ENCODE data around the gene YPEL3.
"Not testable (repeated sequence)": the region's sequence is repeated elsewhere in the genome, so short reads cannot be mapped to it uniquely, and the experiment has no call there.

Gene YPEL3

GRCh38 chr16:30096105-30096861 lies at the start of gene YPEL3:
TSS of gene YPEL3 (minus strand) at chr16:30096213. CDS start at chr16:30095482, 731 bp downstream.
- peak; percentile 93 for DNase-seq

DNA sequence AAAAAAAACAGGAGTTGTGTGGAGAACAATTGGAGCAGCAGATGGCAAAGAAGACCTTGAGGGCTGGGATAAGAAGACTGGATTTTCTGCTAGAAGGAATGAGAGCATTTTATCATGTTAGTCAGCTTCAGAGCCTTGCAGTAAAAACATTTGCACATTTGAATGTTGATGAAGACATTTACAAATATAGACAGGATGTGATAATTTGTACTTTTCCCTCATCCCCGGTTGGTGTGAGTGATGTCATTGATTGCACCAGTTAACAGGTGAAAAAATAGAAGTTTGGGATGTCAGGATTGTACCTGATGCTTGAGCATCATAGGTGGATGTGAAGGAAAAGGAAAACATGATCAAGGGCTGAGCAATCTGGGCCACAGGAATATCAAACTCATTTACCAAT lies 49.6 kb upstream of the YPEL3 start:
- DNase-seq: peak; percentile 23

DNA sequence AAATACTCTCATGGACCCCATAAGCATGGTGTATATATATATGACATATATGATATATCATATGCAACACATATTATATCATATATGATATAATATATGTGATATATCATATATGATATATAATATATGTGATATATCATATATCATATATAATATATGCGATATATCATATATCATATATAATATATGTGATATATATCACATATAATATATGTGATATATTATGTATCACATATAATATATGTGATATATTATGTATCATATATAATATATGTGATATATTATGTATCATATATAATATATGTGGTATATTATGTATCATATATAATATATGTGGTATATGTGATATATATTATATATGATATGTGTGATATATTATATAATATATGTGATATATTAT lies 48.9 kb upstream of the YPEL3 start:
- no peak for DNase-seq

GRCh38 chr16:30144017-30144416 lies 48.0 kb upstream of the YPEL3 start:
- DNase-seq: no peak

DNA sequence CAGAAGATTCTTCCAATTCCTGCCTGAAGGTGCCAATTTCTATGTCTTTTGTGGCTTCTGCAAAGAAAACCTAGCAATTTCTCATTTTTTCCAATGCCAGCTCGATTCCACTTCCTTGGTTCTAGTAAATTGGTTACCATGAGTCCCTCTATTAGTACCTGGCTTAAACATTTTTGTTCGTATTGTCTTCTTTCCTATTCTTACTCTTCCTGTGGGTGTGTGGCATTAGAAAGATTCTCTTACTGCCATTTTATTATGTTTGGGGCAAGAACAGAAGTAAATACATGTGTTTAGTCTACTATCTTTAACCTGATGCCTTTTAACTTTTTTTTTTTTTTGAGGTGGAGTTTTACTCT lies 47.3 kb upstream of the YPEL3 start:
- no peak for DNase-seq

DNA sequence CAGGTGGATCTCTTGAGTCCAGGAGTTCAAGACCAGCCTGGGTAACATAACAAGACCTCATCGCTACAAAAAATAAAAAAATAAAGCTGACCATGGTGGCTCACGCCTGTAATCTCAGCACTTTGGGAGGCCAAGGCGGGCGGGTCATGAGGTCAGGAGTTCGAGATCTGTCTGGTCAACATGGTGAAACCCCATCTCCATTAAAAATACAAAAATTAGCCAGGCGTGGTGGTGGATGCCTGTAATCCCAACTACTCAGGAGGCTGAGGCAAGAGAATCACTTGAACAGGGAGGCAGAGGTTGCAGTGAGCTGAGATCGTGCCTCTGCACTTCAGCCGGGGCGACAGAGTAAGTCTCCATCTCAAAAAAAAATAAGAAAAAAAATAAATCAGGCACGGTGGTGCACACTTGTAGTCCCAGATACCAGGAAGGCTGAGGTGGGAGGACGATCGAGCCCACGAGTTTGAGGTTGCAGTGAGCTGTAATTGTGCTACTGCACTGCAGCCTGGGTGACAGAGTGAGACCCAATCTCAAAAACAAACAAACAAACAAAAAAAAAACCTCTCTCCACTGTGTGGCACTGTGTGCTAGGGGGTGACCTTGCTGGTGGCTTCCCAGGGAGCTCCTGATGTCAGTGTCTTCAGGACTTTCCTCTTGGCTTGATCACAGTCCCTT lies 46.8 kb upstream of the YPEL3 start:
- DNase-seq: peak; percentile 68

GRCh38 chr16:30141750-30142149 lies 45.7 kb upstream of the YPEL3 start:
- DNase-seq: no peak

DNA sequence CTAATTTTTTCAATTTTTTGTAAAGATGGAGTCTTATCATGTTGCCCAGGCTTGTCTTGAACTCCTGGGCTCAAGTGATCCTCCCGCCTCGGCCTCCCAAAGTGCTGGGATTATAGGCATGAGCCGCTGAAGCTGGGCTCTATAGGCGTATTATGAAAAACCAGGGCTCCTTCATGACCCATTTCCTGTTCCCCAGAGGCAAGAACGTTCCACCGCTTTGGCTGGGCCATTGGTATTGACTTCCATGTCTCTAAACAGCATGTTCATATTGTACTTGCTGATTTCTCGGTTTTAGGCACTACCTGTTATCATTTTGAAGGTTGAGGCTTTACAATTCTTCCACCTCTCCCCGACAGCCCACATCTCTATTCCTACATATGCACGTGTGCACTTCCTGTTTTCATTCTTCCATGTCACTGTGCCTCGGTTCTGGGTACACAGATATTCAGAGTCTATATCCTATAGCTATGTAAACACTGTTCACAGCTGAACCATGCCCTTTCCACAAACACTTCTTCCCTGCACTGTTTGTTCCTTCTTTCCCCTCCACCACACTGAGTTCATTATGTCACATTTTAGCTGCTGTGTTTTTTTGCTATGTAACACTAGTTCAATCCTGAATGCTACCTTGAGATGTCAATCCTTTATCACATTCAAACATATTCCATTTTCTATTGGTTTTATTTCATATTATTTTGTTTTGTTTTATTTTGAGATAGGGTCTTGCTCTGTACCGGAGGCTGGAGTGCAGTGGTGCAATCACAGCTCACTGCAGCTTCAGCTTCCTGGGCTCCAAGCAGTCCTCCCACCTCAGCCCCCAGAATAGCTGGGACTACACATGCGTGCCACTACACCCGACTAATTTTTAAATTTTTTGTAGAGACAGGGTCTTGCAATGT lies 43.8 kb upstream of the YPEL3 start:
- DNase-seq: no peak

DNA sequence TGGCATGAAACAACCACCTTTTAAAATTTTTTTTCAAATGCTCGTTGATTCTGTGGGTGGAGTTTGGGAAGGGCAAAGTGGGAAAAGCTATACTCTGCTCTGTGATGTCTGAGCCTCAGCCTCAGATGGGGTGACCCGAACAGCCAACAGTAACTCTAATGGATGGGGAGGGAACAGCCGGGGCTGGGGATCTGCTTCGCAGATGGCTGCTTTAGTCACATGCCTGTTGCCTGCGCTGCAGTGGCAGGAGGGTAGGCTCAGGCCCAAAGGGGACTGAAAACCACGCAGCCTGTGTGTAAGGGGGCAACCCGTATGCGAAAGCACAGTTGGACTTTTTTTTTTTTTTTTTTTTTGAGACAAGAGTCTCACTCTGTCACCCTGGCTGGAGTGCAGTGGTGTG lies 41.9 kb upstream of the YPEL3 start:
- DNase-seq: peak; percentile 28

DNA sequence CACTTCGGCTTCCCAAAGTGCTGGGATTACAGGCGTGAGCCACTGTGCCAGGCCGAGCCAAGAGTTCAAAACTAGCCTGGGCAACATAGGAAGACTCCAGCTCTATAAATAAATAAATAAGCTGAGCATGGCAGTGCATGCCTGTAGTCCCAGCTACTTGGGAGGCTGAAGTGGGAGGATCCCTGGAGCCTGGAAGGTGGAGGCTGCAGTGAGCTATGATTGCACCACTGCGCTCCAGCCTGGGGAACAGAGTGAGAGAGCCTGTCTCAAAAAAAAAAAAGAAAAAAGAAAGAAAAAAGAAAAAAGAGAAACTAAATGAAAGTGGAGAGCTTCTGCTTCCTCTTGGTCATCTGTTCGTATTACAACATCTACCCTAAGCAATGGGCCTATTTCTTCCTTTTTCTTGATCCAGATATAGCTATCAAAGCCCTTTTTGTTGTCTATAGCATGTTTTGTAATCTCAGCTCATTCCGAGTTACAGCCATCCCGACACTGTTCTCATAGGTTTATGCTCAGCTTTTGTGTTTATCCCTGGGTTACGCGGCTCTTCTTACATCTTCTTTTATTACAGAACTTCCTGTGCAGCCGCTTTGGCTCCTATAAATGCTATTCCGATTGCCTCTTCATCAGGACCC lies 41.1 kb upstream of the YPEL3 start:
- no peak for DNase-seq

GRCh38 chr16:30132591-30132990 lies 36.6 kb upstream of the YPEL3 start:
- DNase-seq: no peak

DNA sequence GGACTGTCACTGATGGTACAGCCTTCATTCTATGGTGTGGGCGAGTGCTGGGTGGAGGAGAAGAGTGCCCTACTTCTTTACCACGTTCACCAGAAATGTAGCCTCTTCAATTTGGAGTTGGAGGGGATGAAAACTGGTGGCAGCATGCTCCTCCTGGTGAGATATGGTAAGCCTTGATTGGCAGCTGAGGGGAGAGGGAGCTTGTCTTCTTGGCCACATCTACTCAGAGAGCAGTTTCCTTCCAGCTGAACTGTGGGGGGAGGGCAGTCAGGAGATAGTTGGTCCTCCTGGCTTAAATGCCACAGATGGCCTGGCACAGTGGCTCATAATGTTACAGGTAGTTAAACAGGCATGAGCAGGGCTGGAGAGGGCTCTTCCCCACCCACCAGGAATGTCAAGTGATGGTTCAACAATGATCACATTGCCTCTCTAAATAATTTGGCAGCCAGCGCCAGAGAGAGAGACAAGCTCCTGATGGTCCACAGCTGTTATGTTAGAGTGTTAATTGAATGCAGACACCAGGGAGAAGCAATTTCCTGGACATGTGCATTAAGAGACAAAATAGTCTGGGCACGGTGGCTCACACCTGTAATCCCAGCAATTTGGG lies 36.0 kb upstream of the YPEL3 start:
- DNase-seq: no peak

GRCh38 chr16:30127993-30128392 lies 32.0 kb upstream of the YPEL3 start:
- no peak for DNase-seq

DNA sequence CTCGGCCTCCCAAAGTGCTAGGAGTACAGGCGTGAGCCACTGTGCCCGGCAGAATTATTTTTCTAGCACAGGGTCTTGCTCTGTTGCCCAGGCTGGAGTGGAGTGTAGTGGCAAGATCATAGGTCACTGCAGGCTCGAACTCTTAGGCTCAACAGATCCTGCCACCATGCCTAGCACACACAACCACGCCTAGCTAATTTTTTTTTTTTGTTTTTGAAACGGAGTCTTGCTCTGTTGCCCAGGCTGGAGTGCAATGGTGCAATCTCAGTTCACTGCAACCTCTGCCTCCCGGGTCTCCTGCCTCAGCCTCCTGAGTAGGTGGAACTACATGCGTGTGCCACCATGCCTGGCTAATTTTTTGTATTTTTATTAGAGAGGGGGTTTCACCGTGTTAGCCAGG lies 29.7 kb upstream of the YPEL3 start:
- not testable (repeated sequence) for DNase-seq

- no peak for DNase-seq
Measured at GRCh38 chr16:30124985-30125379, 29.0 kb upstream of the YPEL3 start.

- peak; percentile 70 for DNase-seq
Measured at GRCh38 chr16:30122604-30123160, 26.7 kb upstream of the YPEL3 start.

DNA sequence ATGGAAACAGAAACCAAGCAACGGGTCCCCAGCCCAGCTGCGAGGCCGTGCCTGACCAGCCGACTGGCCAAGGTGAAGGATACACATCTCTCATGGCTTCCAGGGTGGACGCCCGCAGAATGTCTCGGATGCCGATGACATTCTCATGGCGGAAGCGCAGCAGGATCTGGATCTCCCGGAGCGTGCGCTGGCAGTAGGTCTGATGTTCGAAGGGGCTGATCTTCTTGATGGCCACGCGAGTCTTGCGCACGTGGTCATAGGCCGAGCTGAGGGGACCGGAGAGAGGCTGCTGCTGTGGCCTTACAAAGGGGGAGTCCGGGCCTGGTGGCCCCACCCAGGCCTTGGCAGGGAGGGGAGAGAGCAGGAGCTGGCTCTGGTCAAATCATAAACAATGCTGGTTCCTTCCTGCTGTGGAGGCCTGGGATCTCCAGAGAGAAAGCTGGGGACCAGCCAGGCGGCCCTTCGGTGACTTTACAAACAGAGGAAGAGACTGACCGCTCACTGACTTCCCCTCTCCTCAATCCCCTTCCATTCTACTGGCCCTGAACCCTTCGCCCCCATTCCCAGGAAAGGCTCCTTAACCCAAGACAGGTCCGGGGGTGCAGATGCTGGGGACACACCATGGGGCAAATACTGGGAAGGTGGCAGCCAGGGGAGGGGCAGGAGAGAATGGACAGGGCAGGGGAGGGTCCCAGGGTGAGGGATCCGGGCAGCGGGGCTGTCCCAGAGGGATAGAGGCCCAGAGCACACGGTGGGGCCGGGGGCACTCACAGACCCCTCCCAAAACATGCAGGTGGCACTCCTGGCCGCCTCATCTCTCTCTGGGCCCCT lies 25.9 kb upstream of the YPEL3 start:
- DNase-seq: no peak

GRCh38 chr16:30120340-30121105 lies 24.5 kb upstream of the YPEL3 start:
- no peak for DNase-seq

- DNase-seq: no peak
Measured at GRCh38 chr16:30119428-30119827, 23.4 kb upstream of the YPEL3 start.

DNA sequence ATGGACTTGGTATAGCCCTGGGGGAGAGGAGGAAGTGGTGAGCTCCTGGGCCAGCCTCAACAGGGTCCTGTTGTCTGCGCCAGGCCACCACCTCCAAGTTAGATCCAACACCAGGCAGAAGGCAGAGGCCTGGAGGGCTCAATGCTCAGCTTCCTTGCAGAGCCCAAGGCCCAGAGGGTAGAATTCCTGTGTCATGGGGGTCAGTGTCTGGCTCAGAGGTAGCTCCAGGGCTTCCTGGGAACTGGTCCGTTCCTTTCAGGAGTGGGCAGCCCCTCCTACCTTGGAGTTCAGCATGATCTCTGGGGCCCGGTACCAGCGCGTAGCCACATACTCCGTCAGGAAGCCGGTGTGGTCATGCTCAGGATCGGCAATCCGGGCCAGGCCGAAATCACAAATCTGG lies 21.8 kb upstream of the YPEL3 start:
- no peak for DNase-seq
